NAMALWA (cell line): ENCODE measurements around the gene SUFU.

Experiments
- DNase-seq: peaks from one replicate; pipeline ENCODE4 v3.0.0-alpha.2; 2015; ENCODE audit warnings: low spot score

The SUFU gene

DNA sequence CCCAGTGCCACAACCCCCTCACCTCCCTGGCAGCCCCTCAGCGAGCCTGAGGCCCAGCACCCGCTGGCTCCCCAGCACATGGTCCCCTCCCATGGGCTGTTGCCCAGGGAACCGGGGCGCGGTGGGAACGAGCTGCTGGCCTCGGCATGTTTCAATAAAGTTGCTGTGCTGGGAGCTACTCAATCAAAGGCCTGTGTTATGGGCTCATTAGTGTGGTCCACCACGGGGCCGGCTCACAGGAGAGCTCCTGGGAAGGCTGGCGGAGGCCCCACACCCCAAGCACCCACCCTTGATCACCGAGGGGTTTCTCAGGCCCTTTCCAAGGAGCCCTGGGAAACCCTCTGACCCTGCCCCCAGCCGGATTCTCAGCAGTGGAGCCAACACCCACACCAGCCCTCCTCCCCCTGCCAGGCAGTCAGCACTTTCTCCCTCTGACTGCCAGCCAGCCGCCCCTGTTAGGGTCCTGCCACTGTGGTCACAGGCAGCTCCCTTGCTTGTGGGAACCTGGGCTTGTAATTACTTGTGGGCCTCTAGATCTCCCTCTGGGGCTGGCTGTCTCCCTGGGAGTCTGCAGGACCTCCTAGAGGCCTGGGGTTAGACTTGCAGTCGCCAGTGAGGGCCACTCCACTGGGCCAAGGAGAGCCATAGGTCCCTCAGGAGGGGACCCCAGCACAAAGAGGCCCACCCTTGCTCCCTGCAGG, 115.7 kb downstream of the SUFU start:
- DNase-seq = no peak

DNA sequence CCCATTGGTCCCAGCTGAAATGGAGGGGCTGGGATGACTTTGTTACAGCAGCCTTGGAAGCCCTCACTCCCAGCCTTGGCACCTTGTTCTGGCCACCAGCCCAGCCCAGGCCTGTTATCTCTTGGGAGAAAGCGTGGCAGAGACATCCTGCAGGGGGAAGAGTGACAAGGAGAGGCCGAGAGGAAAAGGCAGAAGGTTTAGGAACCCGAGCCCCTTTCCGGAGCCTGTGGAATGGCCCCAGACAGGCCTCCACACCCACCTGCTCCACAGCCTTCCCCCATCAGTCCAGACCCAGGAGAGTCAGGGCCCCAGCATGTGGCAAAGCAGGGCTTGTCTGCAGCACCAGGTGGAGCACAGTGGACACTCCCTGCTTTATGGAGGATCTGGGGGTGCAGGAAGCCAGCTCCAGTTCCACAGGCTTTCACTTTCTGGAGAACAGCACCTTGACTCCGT, 116.4 kb downstream of the SUFU start:
- no peak for DNase-seq

DNA sequence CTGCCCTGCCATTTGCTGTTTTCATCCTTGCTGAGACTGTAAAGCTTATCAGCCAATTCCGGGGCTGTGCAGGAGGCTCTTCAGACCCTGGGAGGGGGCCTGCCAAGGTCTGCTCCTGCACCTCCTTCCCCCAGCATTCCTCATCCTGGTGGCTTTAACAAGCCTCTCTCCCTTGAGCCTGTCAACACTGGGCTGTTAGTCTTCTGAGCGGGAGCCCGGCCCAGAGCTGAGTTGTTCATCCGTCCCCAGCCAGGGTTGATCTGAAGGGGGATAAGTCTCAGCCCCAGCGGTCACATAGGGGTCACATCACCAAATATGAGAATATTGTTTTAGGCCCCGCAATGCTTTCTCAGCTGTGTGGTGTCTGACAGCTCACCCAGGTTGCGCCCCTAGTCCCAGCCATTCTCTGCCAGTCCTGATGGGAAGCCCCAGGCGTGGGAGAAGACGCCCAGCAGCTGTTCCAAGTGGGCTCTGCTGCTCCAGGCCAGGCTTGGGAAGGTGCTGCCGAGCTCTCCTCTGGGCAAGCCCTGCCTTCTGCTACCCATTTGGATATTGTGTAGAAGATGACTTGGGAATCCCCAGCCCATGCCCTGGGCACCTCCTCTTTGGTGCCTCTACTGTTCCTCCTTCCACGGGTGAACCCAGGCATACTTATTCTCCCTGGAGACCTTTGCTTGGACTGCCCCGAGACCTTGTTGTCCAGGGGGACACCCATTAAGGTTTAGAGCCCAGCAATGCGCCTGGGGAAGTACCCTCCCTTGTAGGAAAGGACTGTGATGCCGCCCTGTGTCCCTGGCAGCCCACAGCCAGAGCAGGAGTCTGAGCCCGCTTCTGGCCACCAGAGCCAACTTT, 117.0 kb downstream of the SUFU start:
- DNase-seq = no peak

GRCh38 chr10:102621443-102622325, 117.9 kb downstream of the SUFU start:
- DNase-seq = no peak

DNA sequence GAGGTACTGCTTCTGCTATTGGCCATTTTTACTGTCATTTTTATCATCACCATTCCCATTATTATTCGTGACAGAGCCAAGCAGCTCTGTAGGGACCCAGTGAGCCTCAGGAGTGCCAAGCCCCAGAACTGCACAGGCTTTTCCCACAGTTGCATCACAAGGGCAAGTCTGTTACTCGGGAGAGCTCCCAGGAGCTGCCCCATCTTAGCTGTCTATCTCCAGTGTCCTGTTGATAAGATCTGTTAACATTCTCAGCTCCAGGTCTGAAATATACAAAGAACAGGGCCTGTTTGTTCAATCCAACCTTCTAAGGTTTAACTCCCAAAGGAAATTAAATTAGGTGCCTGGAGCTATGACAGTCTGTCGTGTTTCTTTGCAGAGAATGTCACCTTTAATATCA, 120.3 kb downstream of the SUFU start:
- DNase-seq = no peak

- DNase-seq = no peak
Observed at GRCh38 chr10:102624751-102625645, 121.2 kb downstream of the SUFU start.

DNA sequence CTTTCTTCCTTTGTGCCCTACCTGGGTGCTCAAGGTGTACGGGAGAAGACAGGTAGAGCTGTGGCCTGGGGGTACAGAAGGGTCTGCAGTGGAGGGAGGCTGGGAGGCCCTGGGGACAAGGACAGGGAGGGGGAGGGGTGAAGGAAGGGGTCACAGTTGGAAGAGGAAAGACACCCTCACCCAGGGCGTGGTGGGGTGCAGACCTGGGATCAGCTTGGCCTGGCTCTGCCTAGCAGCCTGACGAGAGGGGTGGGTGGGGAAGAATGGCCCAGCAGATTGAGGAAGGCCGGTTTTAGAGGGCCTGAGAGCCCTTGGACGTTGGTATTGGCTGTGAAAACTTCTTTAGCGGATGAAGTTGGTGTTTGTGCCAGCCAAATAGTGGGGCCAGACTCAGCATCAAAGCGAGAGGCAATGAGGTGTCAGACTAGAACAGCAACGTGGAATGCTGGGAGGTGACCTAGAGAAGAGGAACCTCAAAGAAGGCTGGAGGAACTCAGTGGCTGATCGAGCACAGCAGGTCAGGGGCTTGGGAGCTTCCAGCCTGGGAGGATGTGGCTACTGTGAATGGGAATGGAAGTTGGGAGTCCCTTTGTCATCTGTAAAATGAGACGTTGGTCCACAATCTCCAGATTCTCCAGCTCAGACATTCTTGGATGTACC, 122.4 kb downstream of the SUFU start:
- no peak for DNase-seq

DNA sequence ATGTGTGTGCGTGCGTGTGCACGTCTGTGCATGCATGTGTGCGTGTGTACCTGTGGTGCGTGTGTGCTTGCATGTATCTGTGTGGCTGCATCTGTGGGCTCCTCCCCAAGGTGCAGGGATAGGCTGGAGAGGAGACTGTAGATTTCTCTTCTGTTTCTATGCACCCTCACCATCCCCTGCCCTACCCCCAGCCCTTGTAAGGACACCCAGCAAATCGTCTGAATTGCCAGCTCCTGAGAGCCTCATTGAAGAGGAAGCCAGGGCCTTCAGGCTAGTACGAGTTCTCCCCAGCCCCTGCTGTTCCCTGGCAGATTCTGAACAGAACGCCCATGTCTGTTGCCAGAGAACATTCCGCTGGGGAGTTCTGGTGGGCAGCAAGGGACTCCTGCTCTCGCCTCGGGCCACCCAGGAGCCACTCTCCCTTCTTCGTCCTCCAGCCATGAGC, 123.5 kb downstream of the SUFU start:
- DNase-seq = no peak

GRCh38 chr10:102627736-102628293, 124.0 kb downstream of the SUFU start:
- no peak for DNase-seq

DNA sequence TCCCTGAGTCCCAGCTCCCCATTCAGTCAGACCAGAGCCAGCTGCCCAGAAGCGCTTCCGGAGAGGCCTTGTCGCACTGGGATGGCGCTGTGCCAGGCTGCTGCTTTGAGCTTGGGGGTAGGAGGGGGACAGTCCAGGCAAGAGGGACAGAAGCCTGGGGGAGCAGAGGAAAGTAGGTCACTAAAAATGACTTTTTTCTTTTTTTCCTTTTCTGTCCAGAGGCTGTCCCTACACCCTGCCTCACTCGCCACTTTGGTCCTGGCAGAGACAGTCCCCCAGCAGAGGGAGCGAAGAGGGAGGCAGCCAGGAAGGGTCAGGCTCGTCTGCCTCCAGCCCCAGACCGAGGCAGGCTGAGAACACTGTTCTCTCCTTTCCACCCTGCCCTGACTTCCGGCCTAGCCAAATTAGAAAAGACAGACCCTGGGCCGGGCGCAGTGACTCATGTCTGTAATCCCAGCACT, 124.7 kb downstream of the SUFU start:
- DNase-seq = no peak

DNA sequence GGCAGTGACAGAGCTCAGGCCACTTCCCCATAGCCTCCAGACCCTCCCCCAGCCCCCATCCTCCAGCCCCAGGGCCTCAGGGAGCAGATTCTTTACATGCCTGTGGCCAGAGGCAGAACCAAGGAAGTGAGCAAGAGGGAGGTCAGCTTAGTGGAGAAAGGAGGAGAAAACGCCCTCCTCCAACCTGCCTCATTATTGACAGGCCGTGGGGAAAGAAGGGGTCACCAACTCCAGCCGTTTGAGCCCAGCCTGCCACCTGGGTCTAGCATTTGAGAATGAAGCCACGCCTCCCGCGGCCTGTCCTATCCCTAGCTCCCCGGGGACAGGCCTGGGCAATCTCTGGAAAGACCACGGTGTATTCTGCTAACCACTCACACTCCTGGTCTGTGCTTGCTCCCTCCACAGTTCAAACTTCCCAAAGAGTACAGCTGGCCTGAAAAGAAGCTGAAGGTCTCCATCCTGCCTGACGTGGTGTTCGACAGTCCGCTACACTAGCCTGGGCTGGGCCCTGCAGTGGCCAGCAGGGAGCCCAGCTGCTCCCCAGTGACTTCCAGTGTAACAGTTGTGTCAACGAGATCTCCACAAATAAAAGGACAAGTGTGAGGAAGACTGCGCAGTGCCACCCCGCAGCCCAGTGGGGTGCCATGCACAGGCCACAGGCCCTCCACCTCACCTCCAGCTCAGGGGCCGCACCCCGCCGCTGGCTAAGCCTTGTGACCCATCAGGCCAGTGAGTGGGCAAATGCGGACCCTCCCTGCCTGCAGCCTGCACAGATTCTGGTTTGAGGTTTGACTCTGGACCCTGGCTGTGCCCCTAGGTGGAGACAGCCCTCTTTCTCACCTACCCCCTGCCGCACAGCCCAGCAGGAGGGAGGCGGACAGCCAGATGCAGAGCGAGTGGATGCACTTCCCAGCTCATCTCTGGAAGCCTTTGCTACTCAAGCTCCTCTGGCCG, 126.2 kb downstream of the SUFU start:
- DNase-seq = no peak

DNA sequence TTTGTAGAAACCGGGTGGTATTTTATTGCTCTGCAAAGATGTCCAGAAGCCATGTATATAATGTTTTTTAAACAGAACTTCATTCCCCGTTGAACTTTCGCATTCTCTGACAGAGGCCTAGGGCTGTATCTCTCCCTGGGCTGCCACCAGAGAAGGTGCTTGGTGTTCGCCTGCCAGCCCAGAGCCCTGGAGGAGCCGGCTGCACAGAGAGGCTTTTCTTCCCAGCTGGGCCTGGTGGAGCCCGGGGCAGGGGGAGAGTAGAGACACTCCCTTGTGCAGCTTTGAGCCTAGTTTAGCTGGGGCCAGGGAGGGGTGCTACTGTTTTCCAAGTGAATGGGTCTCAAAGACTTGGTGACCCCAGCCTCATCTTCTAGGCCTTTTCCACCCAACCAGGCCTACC, 126.9 kb downstream of the SUFU start:
- no peak for DNase-seq

DNA sequence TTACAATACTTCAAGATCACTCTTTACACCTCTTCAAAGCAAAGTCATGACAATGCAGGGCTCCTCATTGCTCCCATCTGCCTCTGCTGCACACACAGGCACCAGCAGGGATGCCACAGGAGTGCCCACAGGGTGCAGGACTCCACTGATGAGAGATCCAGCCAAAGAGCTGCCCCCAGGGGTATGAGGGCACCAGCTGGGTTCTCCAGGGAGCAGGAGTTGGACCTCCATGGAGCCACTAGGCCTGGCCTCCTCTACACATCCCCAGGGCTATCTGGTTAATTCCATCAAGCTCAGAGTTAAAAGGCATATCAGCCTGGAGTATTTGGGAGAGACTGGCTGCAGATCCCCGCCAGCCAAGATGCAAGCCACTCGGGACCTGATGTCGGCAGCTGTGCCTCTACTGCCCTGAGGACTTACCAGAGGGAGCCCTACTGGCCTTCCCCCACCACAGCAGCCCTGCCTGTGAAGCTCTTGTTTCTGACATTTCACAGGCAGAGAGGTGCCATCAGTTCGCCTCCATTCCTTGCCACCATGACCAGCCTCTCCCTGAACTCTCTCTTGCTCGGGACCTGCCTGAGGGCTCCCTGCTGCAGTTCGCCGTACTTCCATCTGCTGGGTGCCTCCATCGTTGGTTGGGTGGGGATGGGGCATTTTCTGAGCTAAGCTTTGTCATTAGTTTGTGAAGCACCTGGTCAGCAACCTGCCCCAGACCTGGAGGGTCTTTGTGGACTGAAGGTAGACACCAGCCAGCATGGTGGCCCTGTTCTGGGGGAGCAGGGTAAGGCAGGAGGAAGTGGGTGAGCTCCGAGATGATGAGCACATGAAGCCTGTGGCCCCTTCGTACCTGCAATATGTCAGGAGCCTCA, 128.0 kb downstream of the SUFU start:
- no peak for DNase-seq

- no peak for DNase-seq
Observed at GRCh38 chr10:102632394-102633111, 128.8 kb downstream of the SUFU start.

- no peak for DNase-seq
Observed at GRCh38 chr10:102633287-102633686, 129.5 kb downstream of the SUFU start.

DNA sequence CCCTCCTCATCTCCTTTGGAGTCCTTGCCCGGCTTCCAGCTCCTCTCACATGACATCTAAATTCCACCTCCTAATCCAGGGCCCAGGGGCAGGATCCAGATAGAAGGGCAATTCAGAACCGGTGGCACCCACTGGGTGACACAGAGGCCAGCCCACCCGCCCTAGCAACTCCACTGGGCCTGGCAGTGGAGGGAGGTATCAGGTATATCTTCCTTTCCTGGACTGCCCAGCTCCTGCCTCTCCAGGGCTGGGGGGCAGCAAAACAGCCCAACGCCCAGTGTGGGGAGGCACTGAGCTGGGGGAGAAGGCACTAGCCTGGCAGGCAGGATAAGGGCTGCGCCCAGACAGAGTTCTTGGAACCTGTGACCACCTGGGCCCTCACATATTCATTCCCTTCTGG, 130.1 kb downstream of the SUFU start:
- no peak for DNase-seq

DNA sequence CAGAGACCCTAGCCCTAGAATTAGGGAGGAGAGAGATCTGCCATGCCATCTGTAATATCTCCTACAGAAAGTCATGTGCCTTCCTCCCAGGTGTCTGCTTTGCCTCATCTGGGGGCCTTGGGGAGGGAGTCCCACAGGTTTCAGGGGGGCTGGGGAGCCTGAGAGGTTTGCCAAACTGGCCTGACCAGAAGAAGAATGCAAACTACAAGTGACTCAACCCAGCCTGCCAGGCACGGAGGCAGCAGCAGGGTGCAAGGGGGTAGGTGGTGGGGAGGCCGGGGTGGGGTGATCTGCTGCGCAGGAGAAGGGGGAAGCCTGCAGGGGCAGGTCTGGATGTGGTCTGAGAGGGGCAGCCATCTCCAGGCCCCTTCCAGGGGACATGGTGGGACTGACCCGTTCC, 130.9 kb downstream of the SUFU start:
- DNase-seq = no peak

- peak; percentile 46 for DNase-seq
Observed at GRCh38 chr10:102635377-102635776, 131.6 kb downstream of the SUFU start.
